HepG2 (cell line): ENCODE results near the gene PTGR2. TPM values are rescaled to one million over a fixed set of nuclear protein-coding genes. Genes with fewer than 3 reads are reported as not detected.

Experiments used
- CBFB ChIP-seq: sonication (generic); formaldehyde crosslinking; IDR thresholded peaks from 2 replicates; pipeline ENCODE4 v1.4.0; 2020; ENCODE audit warnings: missing genetic modification reagents
- EZH2 ChIP-seq: conservative IDR thresholded peaks from 2 replicates; pipeline ENCODE4 v1.6.1; 2012; ENCODE audit warnings: mild to moderate bottlenecking, low read depth, low read length, moderate library complexity
- FOXK1 ChIP-seq: sonication (generic); formaldehyde crosslinking; IDR thresholded peaks from 2 replicates; pipeline ENCODE4 v1.4.0; 2020; ENCODE audit warnings: low read depth, missing genetic modification reagents, borderline replicate concordance
- HOXA7 ChIP-seq: sonication (generic); formaldehyde crosslinking; IDR thresholded peaks from 2 replicates; pipeline ENCODE4 v1.8.1; 2022; ENCODE audit warnings: mild to moderate bottlenecking, missing genetic modification reagents, moderate library complexity
- IRX3 ChIP-seq: sonication (generic); formaldehyde crosslinking; IDR thresholded peaks from 2 replicates; pipeline ENCODE4 v1.8.1; 2023; ENCODE audit warnings: mild to moderate bottlenecking, low read depth, missing genetic modification reagents, borderline replicate concordance
- THAP9 ChIP-seq: sonication (generic); formaldehyde crosslinking; IDR thresholded peaks from 2 replicates; pipeline ENCODE4; 2020; ENCODE audit warnings: missing genetic modification reagents, mild to moderate bottlenecking, borderline replicate concordance
- ZMYM2 ChIP-seq: sonication (generic); formaldehyde crosslinking; IDR thresholded peaks from 2 replicates; pipeline ENCODE4 v1.8.0; 2022; ENCODE audit warnings: mild to moderate bottlenecking, missing genetic modification reagents
- ZNF256 ChIP-seq: sonication (generic); formaldehyde crosslinking; conservative IDR thresholded peaks from 2 replicates; pipeline ENCODE4 v1.4.0; 2020; ENCODE audit warnings: missing genetic modification reagents
- ZNF260 ChIP-seq: sonication (generic); formaldehyde crosslinking; IDR thresholded peaks from 2 replicates; pipeline ENCODE4 v1.4.0; 2020; ENCODE audit warnings: missing genetic modification reagents, low read depth, mild to moderate bottlenecking, borderline replicate concordance
- ZNF605 ChIP-seq: sonication (generic); formaldehyde crosslinking; IDR thresholded peaks from 2 replicates; pipeline ENCODE4 v1.8.0; 2022; ENCODE audit warnings: mild to moderate bottlenecking, missing genetic modification reagents
- polyA plus RNA-seq, 8 experiments: library from polyadenylated mRNA; depleted of rRNA in 3 of 8; stranded (reverse) in 7 of 8; unstranded in 1 of 8; fragments of >200 nt; fragmentation: Illumina TruSeq in 4 of 8; extraction: Trizol in 4 of 8; gene quantifications; 2 replicates each; pipeline versions ENCODE4 v1.2.1 to v1.2.3, GENCODE V29; 2011 to 2016; ENCODE audit warnings: low read depth in 4 of 8, missing spikeins in 1 of 8, mixed read lengths in 1 of 8; ENCODE audit not compliant: insufficient read depth in 1 of 8
- total RNA-seq, 5 experiments: library from RNA; depleted of rRNA; stranded (reverse); fragments of >200 nt; fragmentation: Illumina TruSeq; extraction: Trizol; gene quantifications; 2 replicates each; pipeline ENCODE4 v1.2.3, GENCODE V29; 2016; ENCODE audit warnings: low read depth in 1 of 5
- TF ChIP-seq, protein P1 (sequence below): sonication (generic); formaldehyde crosslinking; IDR thresholded peaks from 2 replicates; pipeline ENCODE4 v1.9.0; 2021; ENCODE audit warnings: missing genetic modification reagents, borderline replicate concordance
- TF ChIP-seq, protein P2 (sequence below): sonication (generic); formaldehyde crosslinking; IDR thresholded peaks from 2 replicates; pipeline ENCODE4 v1.4.0; 2020; ENCODE audit warnings: mild to moderate bottlenecking, missing genetic modification reagents, borderline replicate concordance
- TF ChIP-seq, protein P3 (sequence below): IDR thresholded peaks from 2 replicates; pipeline ENCODE4 v1.6.1; 2018; ENCODE audit warnings: missing genetic modification reagents
- TF ChIP-seq, protein P4 (sequence below): sonication (generic); formaldehyde crosslinking; IDR thresholded peaks from 2 replicates; pipeline ENCODE4 v1.5.1; 2020; ENCODE audit warnings: missing genetic modification reagents, mild to moderate bottlenecking, borderline replicate concordance
- TF ChIP-seq, protein P5 (sequence below): sonication (generic); formaldehyde crosslinking; IDR thresholded peaks from 2 replicates; pipeline ENCODE4 v1.4.0; 2020; ENCODE audit warnings: missing genetic modification reagents

PTGR2 gene
- total and polyA plus RNA-seq, 2 of the 13 experiments (the other 11 are each of a cell fraction or from before 2014, with no cell fraction given), result 3.0 to 4.3 TPM

GRCh38 chr14:73886449-73887317 is 35.1 kb downstream of the PTGR2 start, which contains the start of gene ZNF410 (continued):
- no peak for TF ChIP-seq EZH2
- TF ChIP-seq, protein P1, sequence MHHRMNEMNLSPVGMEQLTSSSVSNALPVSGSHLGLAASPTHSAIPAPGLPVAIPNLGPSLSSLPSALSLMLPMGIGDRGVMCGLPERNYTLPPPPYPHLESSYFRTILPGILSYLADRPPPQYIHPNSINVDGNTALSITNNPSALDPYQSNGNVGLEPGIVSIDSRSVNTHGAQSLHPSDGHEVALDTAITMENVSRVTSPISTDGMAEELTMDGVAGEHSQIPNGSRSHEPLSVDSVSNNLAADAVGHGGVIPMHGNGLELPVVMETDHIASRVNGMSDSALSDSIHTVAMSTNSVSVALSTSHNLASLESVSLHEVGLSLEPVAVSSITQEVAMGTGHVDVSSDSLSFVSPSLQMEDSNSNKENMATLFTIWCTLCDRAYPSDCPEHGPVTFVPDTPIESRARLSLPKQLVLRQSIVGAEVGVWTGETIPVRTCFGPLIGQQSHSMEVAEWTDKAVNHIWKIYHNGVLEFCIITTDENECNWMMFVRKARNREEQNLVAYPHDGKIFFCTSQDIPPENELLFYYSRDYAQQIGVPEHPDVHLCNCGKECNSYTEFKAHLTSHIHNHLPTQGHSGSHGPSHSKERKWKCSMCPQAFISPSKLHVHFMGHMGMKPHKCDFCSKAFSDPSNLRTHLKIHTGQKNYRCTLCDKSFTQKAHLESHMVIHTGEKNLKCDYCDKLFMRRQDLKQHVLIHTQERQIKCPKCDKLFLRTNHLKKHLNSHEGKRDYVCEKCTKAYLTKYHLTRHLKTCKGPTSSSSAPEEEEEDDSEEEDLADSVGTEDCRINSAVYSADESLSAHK (CRISPR knock-in tag), result no peak
- TF ChIP-seq ZNF256 (CRISPR knock-in tag), result peak; percentile 57; the same call in 1 of the 2 replicates
- TF ChIP-seq ZNF605, result peak; percentile 90
- TF ChIP-seq ZNF260, result no peak
- peak; percentile 92 for TF ChIP-seq ZMYM2 (CRISPR knock-in tag)
- TF ChIP-seq, protein P2, sequence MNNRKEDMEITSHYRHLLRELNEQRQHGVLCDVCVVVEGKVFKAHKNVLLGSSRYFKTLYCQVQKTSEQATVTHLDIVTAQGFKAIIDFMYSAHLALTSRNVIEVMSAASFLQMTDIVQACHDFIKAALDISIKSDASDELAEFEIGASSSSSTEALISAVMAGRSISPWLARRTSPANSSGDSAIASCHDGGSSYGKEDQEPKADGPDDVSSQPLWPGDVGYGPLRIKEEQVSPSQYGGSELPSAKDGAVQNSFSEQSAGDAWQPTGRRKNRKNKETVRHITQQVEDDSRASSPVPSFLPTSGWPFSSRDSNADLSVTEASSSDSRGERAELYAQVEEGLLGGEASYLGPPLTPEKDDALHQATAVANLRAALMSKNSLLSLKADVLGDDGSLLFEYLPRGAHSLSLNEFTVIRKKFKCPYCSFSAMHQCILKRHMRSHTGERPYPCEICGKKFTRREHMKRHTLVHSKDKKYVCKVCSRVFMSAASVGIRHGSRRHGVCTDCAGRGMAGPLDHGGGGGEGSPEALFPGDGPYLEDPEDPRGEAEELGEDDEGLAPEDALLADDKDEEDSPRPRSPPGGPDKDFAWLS (CRISPR knock-in tag), result peak; percentile 80; the same call in 1 of the 2 replicates
- TF ChIP-seq, protein P3, sequence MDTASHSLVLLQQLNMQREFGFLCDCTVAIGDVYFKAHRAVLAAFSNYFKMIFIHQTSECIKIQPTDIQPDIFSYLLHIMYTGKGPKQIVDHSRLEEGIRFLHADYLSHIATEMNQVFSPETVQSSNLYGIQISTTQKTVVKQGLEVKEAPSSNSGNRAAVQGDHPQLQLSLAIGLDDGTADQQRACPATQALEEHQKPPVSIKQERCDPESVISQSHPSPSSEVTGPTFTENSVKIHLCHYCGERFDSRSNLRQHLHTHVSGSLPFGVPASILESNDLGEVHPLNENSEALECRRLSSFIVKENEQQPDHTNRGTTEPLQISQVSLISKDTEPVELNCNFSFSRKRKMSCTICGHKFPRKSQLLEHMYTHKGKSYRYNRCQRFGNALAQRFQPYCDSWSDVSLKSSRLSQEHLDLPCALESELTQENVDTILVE (CRISPR knock-in tag), result peak; percentile 93
- TF ChIP-seq THAP9 (CRISPR knock-in tag), result peak; percentile 82; the same call in 1 of the 2 replicates
- TF ChIP-seq IRX3, result no peak
- TF ChIP-seq, protein P4, sequence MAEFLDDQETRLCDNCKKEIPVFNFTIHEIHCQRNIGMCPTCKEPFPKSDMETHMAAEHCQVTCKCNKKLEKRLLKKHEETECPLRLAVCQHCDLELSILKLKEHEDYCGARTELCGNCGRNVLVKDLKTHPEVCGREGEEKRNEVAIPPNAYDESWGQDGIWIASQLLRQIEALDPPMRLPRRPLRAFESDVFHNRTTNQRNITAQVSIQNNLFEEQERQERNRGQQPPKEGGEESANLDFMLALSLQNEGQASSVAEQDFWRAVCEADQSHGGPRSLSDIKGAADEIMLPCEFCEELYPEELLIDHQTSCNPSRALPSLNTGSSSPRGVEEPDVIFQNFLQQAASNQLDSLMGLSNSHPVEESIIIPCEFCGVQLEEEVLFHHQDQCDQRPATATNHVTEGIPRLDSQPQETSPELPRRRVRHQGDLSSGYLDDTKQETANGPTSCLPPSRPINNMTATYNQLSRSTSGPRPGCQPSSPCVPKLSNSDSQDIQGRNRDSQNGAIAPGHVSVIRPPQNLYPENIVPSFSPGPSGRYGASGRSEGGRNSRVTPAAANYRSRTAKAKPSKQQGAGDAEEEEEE, result no peak
- TF ChIP-seq CBFB (CRISPR knock-in tag), result peak; percentile 50; the same call in 1 of the 2 replicates
- TF ChIP-seq, protein P5, sequence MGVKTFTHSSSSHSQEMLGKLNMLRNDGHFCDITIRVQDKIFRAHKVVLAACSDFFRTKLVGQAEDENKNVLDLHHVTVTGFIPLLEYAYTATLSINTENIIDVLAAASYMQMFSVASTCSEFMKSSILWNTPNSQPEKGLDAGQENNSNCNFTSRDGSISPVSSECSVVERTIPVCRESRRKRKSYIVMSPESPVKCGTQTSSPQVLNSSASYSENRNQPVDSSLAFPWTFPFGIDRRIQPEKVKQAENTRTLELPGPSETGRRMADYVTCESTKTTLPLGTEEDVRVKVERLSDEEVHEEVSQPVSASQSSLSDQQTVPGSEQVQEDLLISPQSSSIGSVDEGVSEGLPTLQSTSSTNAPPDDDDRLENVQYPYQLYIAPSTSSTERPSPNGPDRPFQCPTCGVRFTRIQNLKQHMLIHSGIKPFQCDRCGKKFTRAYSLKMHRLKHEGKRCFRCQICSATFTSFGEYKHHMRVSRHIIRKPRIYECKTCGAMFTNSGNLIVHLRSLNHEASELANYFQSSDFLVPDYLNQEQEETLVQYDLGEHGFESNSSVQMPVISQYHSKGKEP (CRISPR knock-in tag), result no peak
- TF ChIP-seq FOXK1 (CRISPR knock-in tag), result peak; percentile 62
- TF ChIP-seq HOXA7, result no peak
